Measurements from ENCODE around the gene AP2A1.
A peak's percentile ranks its signal among the peaks of the same experiment; 100 is the strongest.

AP2A1 gene

GRCh38 chr19:49766007-49766929 lies 533 bp upstream of the AP2A1 start:
- DNase-seq = peak; percentile 88 to 100

- no peak for DNase-seq
Measured at GRCh38 chr19:49767381-49767780, 580 bp downstream of the AP2A1 start.

GRCh38 chr19:49767967-49768581 lies 1.3 kb downstream of the AP2A1 start:
- DNase-seq = no peak

GRCh38 chr19:49770529-49770928 lies 3.7 kb downstream of the AP2A1 start:
- no peak for DNase-seq

- DNase-seq = no peak
Measured at GRCh38 chr19:49771674-49772139, 4.9 kb downstream of the AP2A1 start.

- no peak for DNase-seq
Measured at GRCh38 chr19:49772850-49773432, 6.1 kb downstream of the AP2A1 start.

GRCh38 chr19:49773663-49774350 lies 7.0 kb downstream of the AP2A1 start:
- DNase-seq = no peak

GRCh38 chr19:49774969-49775368 lies 8.2 kb downstream of the AP2A1 start:
- DNase-seq = no peak

- no peak for DNase-seq
Measured at GRCh38 chr19:49775742-49776370, 9.1 kb downstream of the AP2A1 start.

GRCh38 chr19:49776371-49776764 lies 9.6 kb downstream of the AP2A1 start:
- DNase-seq = no peak

- DNase-seq = peak in 1 of 2 donors; percentile 31
Measured at GRCh38 chr19:49779731-49780555, 13.1 kb downstream of the AP2A1 start.

GRCh38 chr19:49780861-49781260 lies 14.1 kb downstream of the AP2A1 start:
- DNase-seq = no peak

- DNase-seq = no peak
Measured at GRCh38 chr19:49781394-49781793, 14.6 kb downstream of the AP2A1 start.

- no peak for DNase-seq
Measured at GRCh38 chr19:49782515-49782914, 15.7 kb downstream of the AP2A1 start.

- DNase-seq = no peak
Measured at GRCh38 chr19:49786376-49786820, 19.6 kb downstream of the AP2A1 start.

- DNase-seq = no peak
Measured at GRCh38 chr19:49787746-49788145, 20.9 kb downstream of the AP2A1 start.

- DNase-seq = no peak
Measured at GRCh38 chr19:49788857-49789256, 22.1 kb downstream of the AP2A1 start.

GRCh38 chr19:49790866-49791265 lies 24.1 kb downstream of the AP2A1 start:
- no peak for DNase-seq

- DNase-seq = no peak
Measured at GRCh38 chr19:49791776-49792445, 25.1 kb downstream of the AP2A1 start.

GRCh38 chr19:49792829-49793560 lies 26.2 kb downstream of the AP2A1 start:
- DNase-seq = no peak

GRCh38 chr19:49793561-49793840 lies 26.7 kb downstream of the AP2A1 start:
- peak in 1 of 2 donors; percentile 3 for DNase-seq
